HFFc6 (cell line): ENCODE results near the gene C12orf42. TPM values are rescaled to one million over a fixed set of nuclear protein-coding genes. Genes with fewer than 3 reads are reported as not detected.
"Not testable (repeated sequence)": the region's sequence is repeated elsewhere in the genome, so short reads cannot be mapped to it uniquely, and the experiment has no call there.

Source experiments
- DNase-seq: peaks from one replicate; pipeline ENCODE4 v3.0.0-alpha.2; 2018
- H3K27ac Mint-ChIP-seq: 2 replicates; pipeline ENCODE4 v1.8.0; 2020; ENCODE audit warnings: mild to moderate bottlenecking, mixed read lengths
- H3K27me3 Mint-ChIP-seq: 2 replicates; pipeline ENCODE4 v1.8.0; 2021; ENCODE audit warnings: mild to moderate bottlenecking, moderate library complexity, mixed read lengths; ENCODE audit not compliant: insufficient read depth
- H3K36me3 Mint-ChIP-seq: 2 replicates; pipeline ENCODE4 v1.8.0; 2021; ENCODE audit warnings: low read depth, mixed read lengths
- H3K4me1 Mint-ChIP-seq: 2 replicates; pipeline ENCODE4 v1.8.0; 2020; ENCODE audit warnings: low read depth, mixed read lengths
- H3K4me3 Mint-ChIP-seq: 2 replicates; pipeline ENCODE4 v1.8.0; 2020; ENCODE audit warnings: mild to moderate bottlenecking, moderate library complexity, mixed read lengths
- H3K9me3 Mint-ChIP-seq: 2 replicates; pipeline ENCODE4 v1.8.0; 2020; ENCODE audit warnings: mild to moderate bottlenecking, mixed read lengths
- CTCF ChIP-seq: fragments of 200-600 bp; sonication (generic); IDR thresholded peaks from 2 replicates; pipeline ENCODE4 v1.5.0; 2021; ENCODE audit warnings: antibody characterized with exemption, mild to moderate bottlenecking
- total RNA-seq, 6 experiments: library from RNA; stranded (reverse); fragmentation: NEBNext Ultra II Directional; extraction: Animal tissue kit (Norgen Biotek cat#: 25700); gene quantifications; 2 replicates in 1 of 6; 3 replicates in 5 of 6; pipeline ENCODE4 v1.2.3, GENCODE V29; 2021

Gene C12orf42
- total RNA-seq, 6 experiments from 2014 or later: not detected

GRCh38 chr12:103455020-103455763, 40.6 kb downstream of the C12orf42 start:
- no peaks in the 10 kb centered on the region; the same call in 1 of the 2 replicates for H3K36me3 Mint-ChIP-seq
- no peak for TF ChIP-seq CTCF
- no peak overlapping the region for H3K27ac Mint-ChIP-seq
- H3K9me3 Mint-ChIP-seq: peaks cover 26% of the 10 kb centered on the region
- H3K27me3 Mint-ChIP-seq: no peaks in the 10 kb centered on the region; the same call in 1 of the 2 replicates
- H3K4me3 Mint-ChIP-seq: no peak overlapping the region
- no peak for DNase-seq
- no peaks in the 10 kb centered on the region for H3K4me1 Mint-ChIP-seq

GRCh38 chr12:103444983-103445382, 50.8 kb downstream of the C12orf42 start:
- no peak overlapping the region for H3K27ac Mint-ChIP-seq

GRCh38 chr12:103442822-103443221, 52.9 kb downstream of the C12orf42 start:
- Mint-ChIP-seq H3K27ac (no peak overlapping the region), H3K36me3 (no peaks in the 10 kb centered on the region), H3K4me3 (no peak overlapping the region), H3K9me3 (peaks cover 17% of the 10 kb centered on the region), H3K4me1 (no peaks in the 10 kb centered on the region), H3K27me3 (no peaks in the 10 kb centered on the region)
- no peak for TF ChIP-seq CTCF
- no peak for DNase-seq

More at GRCh38 chr12:103444983-103445382, 50.8 kb downstream of the C12orf42 start:
- H3K4me3 Mint-ChIP-seq: no peak overlapping the region
- DNase-seq: no peak
- H3K27me3 Mint-ChIP-seq: no peaks in the 10 kb centered on the region
- TF ChIP-seq CTCF: no peak
- no peaks in the 10 kb centered on the region for H3K4me1 Mint-ChIP-seq
- H3K9me3 Mint-ChIP-seq: peaks cover 26% of the 10 kb centered on the region
- H3K36me3 Mint-ChIP-seq: no peaks in the 10 kb centered on the region

GRCh38 chr12:103442182-103442555, 53.6 kb downstream of the C12orf42 start:
- no peak for TF ChIP-seq CTCF
- Mint-ChIP-seq H3K27me3 (no peaks in the 10 kb centered on the region), H3K36me3 (no peaks in the 10 kb centered on the region), H3K9me3 (peaks cover 17% of the 10 kb centered on the region), H3K27ac (no peak overlapping the region), H3K4me3 (no peak overlapping the region), H3K4me1 (no peaks in the 10 kb centered on the region)
- no peak for DNase-seq

- H3K27ac Mint-ChIP-seq: no peak overlapping the region
Measured at GRCh38 chr12:103441437-103442181, 54.2 kb downstream of the C12orf42 start.

GRCh38 chr12:103434165-103435105, 61.3 kb downstream of the C12orf42 start:
- not testable (repeated sequence) for H3K27me3 Mint-ChIP-seq, H3K4me1 Mint-ChIP-seq, H3K27ac Mint-ChIP-seq, H3K36me3 Mint-ChIP-seq, DNase-seq, H3K4me3 Mint-ChIP-seq
- peaks cover 40% of the 10 kb centered on the region for H3K9me3 Mint-ChIP-seq

More at GRCh38 chr12:103441437-103442181, 54.2 kb downstream of the C12orf42 start:
- no peaks in the 10 kb centered on the region for H3K36me3 Mint-ChIP-seq
- H3K9me3 Mint-ChIP-seq: peaks cover 16% of the 10 kb centered on the region
- H3K27me3 Mint-ChIP-seq: no peaks in the 10 kb centered on the region
- DNase-seq: no peak
- no peaks in the 10 kb centered on the region for H3K4me1 Mint-ChIP-seq
- no peak overlapping the region for H3K4me3 Mint-ChIP-seq
- no peak for TF ChIP-seq CTCF
